Epithelial cell of proximal tubule (primary cell): ENCODE results near the gene CCSER2. TPM values are rescaled to one million over a fixed set of nuclear protein-coding genes. Genes with fewer than 3 reads are reported as not detected.

Source experiments
- DNase-seq: peaks from one replicate; pipeline ENCODE4 v3.0.0-alpha.2; 2011; ENCODE audit warnings: low read depth
- H3K4me3 ChIP-seq: 2 replicates; pipeline ENCODE4 v1.5.1; 2011; ENCODE audit warnings: low read depth, mild to moderate bottlenecking, low read length
- CTCF ChIP-seq: conservative IDR thresholded peaks from 2 replicates; pipeline ENCODE4 v1.5.1; 2012; ENCODE audit warnings: low read depth, mild to moderate bottlenecking, low read length
- total RNA-seq: library from RNA; depleted of rRNA; stranded (reverse); fragments of >200 nt; gene quantifications from 2 replicates; pipeline ENCODE4 v1.2.3, GENCODE V29; 2015

The CCSER2 gene
- total RNA-seq, 1 donor from 2014 or later, result 8.8 TPM

- TF ChIP-seq CTCF, result no peak
- H3K4me3 ChIP-seq, result no peak overlapping the region
- no peak for DNase-seq
Measured at GRCh38 chr10:84298057-84298456, 30.3 kb upstream of the CCSER2 start.

GRCh38 chr10:84302223-84302622 is 26.2 kb upstream of the CCSER2 start:
- no peak overlapping the region for H3K4me3 ChIP-seq
- TF ChIP-seq CTCF, result no peak
- no peak for DNase-seq

- no peak for DNase-seq
- no peak overlapping the region for H3K4me3 ChIP-seq
- no peak for TF ChIP-seq CTCF
Measured at GRCh38 chr10:84306751-84307384, 21.5 kb upstream of the CCSER2 start.

- TF ChIP-seq CTCF, result no peak
- no peak overlapping the region for H3K4me3 ChIP-seq
- no peak for DNase-seq
Measured at GRCh38 chr10:84308021-84308420, 20.4 kb upstream of the CCSER2 start.

- peak overlapping the region; percentile 3 for H3K4me3 ChIP-seq
- no peak for TF ChIP-seq CTCF
- DNase-seq, result no peak
Measured at GRCh38 chr10:84308481-84309304, 19.7 kb upstream of the CCSER2 start.

- TF ChIP-seq CTCF, result no peak
- peak; percentile 78 for DNase-seq
- no peak overlapping the region for H3K4me3 ChIP-seq
Measured at GRCh38 chr10:84310470-84310869, 17.9 kb upstream of the CCSER2 start.
